Measurements from ENCODE around the gene TRIM44. TPM values are rescaled to one million over a fixed set of nuclear protein-coding genes. Genes with fewer than 3 reads are reported as not detected.

TRIM44 gene
- total RNA-seq, 2 experiments from 2014 or later = 11.3 to 19.9 TPM

- Histone ChIP-seq H3K36me3 (ENCODE audit: insufficient read depth, low read length) (no peaks in the 10 kb centered on the region), H2AFZ (ENCODE audit: low read length) (no peak overlapping the region), H3K79me2 (ENCODE audit: insufficient read depth, low read depth, low read length) (no peaks in the 10 kb centered on the region), H3K4me3 (ENCODE audit: low read depth, low read length, poor library complexity, severe bottlenecking) (no peak overlapping the region), H3K9me2 (ENCODE audit: insufficient read depth, low read length) (no peaks in the 10 kb centered on the region), H3K4me1 (ENCODE audit: insufficient read depth, low read length, poor library complexity, severe bottlenecking) (no peaks in the 10 kb centered on the region), H3K9me3 (ENCODE audit: low read length) (no peaks in the 10 kb centered on the region), H3K4me2 (ENCODE audit: low read length) (no peak overlapping the region), H3K27ac (ENCODE audit: low read depth, low read length, poor library complexity, severe bottlenecking) (no peak overlapping the region), H4K20me1 (ENCODE audit: insufficient read depth, low read length) (no peaks in the 10 kb centered on the region)
- CTCF ChIA-PET (ENCODE audit: unreplicated experiment) = no interaction called here
- DNase-seq (ENCODE audit: low spot score) = no peak
- POLR2A ChIA-PET = interaction anchor here (0.5 kb wide), 1 partner anchor 489 kb away, joined by 4 read pairs; no protein-coding TSS in a partner anchor
- no TSS peak for BruUV-seq (replicated peaks)
- TF ChIP-seq EZH2phosphoT487 (IDR thresholded peaks at IDR 0.05; ENCODE audit: borderline replicate concordance, low read depth, low read length) (no peak), CTCF (conservative IDR thresholded peaks at IDR 0.05; ENCODE audit: low read length) (no peak)
- intact Hi-C loops (cut with micrococcal nuclease; ENCODE audit: unreplicated experiment) = no loop called here
Measured at GRCh38 chr11:35814720-35815305, 152.2 kb downstream of the TRIM44 start.

DNA sequence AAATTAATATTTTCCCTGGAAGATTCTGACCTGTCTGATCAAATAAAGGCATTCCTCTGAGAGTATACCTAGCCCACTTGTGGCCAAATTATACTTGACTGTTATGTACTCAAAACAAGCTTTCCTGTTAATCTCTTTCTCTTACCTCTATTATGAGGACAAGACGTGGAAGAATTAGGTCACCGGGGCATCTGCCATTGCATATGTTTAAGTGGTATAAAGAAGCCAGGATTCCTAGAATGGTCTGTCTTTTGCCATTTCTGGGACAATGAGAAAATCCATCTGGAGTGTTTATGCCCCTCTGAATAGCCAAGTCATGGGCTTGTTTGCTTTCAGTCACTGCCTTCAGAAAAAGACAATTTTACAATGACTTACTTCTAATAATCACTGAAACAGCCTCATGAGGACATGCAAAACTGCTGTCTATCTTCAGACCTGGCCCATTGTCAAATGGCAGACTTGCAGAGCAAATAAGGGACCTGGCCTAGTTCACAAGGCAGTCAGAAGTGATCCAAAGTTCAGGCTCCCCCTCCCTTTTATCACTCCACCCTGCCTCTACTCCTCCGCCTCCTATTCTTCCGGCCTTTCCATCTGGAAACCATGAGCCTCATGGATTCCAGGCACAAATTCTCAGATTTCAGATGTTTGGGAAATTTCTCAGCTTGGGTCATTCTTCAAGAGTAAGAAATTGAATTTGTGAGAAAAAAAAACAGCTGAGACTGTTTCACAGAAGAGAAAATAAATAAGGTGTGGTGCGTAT, 153.2 kb downstream of the TRIM44 start:
- Histone ChIP-seq H3K4me2 (ENCODE audit: low read length) (no peak overlapping the region), H3K79me2 (ENCODE audit: insufficient read depth, low read depth, low read length) (no peaks in the 10 kb centered on the region), H2AFZ (ENCODE audit: low read length) (no peak overlapping the region), H3K9me3 (ENCODE audit: low read length) (no peaks in the 10 kb centered on the region), H3K4me1 (ENCODE audit: insufficient read depth, low read length, poor library complexity, severe bottlenecking) (no peaks in the 10 kb centered on the region), H3K4me3 (ENCODE audit: low read depth, low read length, poor library complexity, severe bottlenecking) (no peak overlapping the region), H4K20me1 (ENCODE audit: insufficient read depth, low read length) (no peaks in the 10 kb centered on the region), H3K9me2 (ENCODE audit: insufficient read depth, low read length) (no peaks in the 10 kb centered on the region), H3K36me3 (ENCODE audit: insufficient read depth, low read length) (no peaks in the 10 kb centered on the region), H3K27ac (ENCODE audit: low read depth, low read length, poor library complexity, severe bottlenecking) (no peak overlapping the region)
- DNase-seq (ENCODE audit: low spot score) = no peak
- intact Hi-C loops (cut with micrococcal nuclease; ENCODE audit: unreplicated experiment) = no loop called here
- TF ChIP-seq CTCF (conservative IDR thresholded peaks at IDR 0.05; ENCODE audit: low read length) = no peak
- TF ChIP-seq EZH2phosphoT487 (IDR thresholded peaks at IDR 0.05; ENCODE audit: borderline replicate concordance, low read depth, low read length) = no peak
- ChIA-PET POLR2A (no interaction called here), CTCF (ENCODE audit: unreplicated experiment) (no interaction called here)
- no TSS peak for BruUV-seq (replicated peaks)

- Histone ChIP-seq H3K4me2 (ENCODE audit: low read length) (no peak overlapping the region), H3K4me3 (ENCODE audit: low read depth, low read length, poor library complexity, severe bottlenecking) (no peak overlapping the region), H3K27ac (ENCODE audit: low read depth, low read length, poor library complexity, severe bottlenecking) (no peak overlapping the region), H2AFZ (ENCODE audit: low read length) (no peak overlapping the region), H3K9me2 (ENCODE audit: insufficient read depth, low read length) (no peaks in the 10 kb centered on the region), H3K36me3 (ENCODE audit: insufficient read depth, low read length) (no peaks in the 10 kb centered on the region), H3K9me3 (ENCODE audit: low read length) (no peaks in the 10 kb centered on the region), H3K79me2 (ENCODE audit: insufficient read depth, low read depth, low read length) (no peaks in the 10 kb centered on the region), H3K4me1 (ENCODE audit: insufficient read depth, low read length, poor library complexity, severe bottlenecking) (no peaks in the 10 kb centered on the region), H4K20me1 (ENCODE audit: insufficient read depth, low read length) (no peaks in the 10 kb centered on the region)
- no TSS peak for BruUV-seq (replicated peaks)
- ChIA-PET CTCF (ENCODE audit: unreplicated experiment) (no interaction called here), POLR2A (no interaction called here)
- intact Hi-C loops (cut with micrococcal nuclease; ENCODE audit: unreplicated experiment) = no loop called here
- TF ChIP-seq EZH2phosphoT487 (IDR thresholded peaks at IDR 0.05; ENCODE audit: borderline replicate concordance, low read depth, low read length) = no peak
- no peak for DNase-seq (ENCODE audit: low spot score)
Measured at GRCh38 chr11:35820614-35821013, 158.0 kb downstream of the TRIM44 start.
